Stomach (tissue), 4 donors: ENCODE data around the gene UHRF1.
"Not testable (repeated sequence)": the region's sequence is repeated elsewhere in the genome, so short reads cannot be mapped to it uniquely, and the experiment has no call there.

Source experiments
- CTCF ChIP-seq, 7 experiments: fragments of 450-650 bp in 4 of 7; fragments of 200-600 bp in 3 of 7; sonication (generic) in 3 of 7; IDR thresholded peaks; one replicate each; pipeline ENCODE4 v1.5.1; 2016 to 2019; ENCODE audit warnings: antibody characterized with exemption in 7 of 7, control low read depth in 2 of 7, mild to moderate bottlenecking in 1 of 7
- EP300 ChIP-seq: sonication (generic); formaldehyde crosslinking; IDR thresholded peaks from one replicate; pipeline ENCODE4 v1.6.1; 2017; ENCODE audit warnings: antibody characterized with exemption
- POLR2A ChIP-seq, 4 donors: fragments of 450-650 bp; IDR thresholded peaks; one replicate each; pipeline ENCODE4 v1.6.1; 2016; ENCODE audit warnings: antibody characterized with exemption in 4 of 4, control low read depth in 2 of 4, mild to moderate bottlenecking in 1 of 4, moderate library complexity in 1 of 4
- POLR2AphosphoS5 ChIP-seq, 3 donors: sonication (generic); formaldehyde crosslinking; IDR thresholded peaks; one replicate each; pipeline ENCODE4 v1.6.1; 2016; ENCODE audit warnings: antibody characterized with exemption in 3 of 3

GRCh38 chr19:4975601-4976000 lies 66.3 kb downstream of the UHRF1 start:
- TF ChIP-seq CTCF (IDR thresholded peaks at IDR 0.05); EP300; POLR2AphosphoS5 (IDR thresholded peaks at IDR 0.05); POLR2A (IDR thresholded peaks at IDR 0.05): not testable (repeated sequence)
